ENCODE results near the gene KIAA0232. TPM values are rescaled to one million over a fixed set of nuclear protein-coding genes. Genes with fewer than 3 reads are reported as not detected.

KIAA0232 gene
- total RNA-seq, 4 donors from 2014 or later, result 39.1 to 66.4 (median 60.4) TPM

GRCh38 chr4:6857009-6857882 is 74.7 kb downstream of the KIAA0232 start:
- intact Hi-C loops (cut with DNase I; ENCODE audit: low total_unique reads), result loop anchor here (5.0 kb wide), 1 partner anchor 75 kb away; the partner anchor contains the start of gene KIAA0232
- Histone ChIP-seq H3K27ac (peak overlapping the region; percentile 87 to 93 (median 90)), H3K36me3 (peaks cover 0 to 38% of the 10 kb centered on the region in 2 donors), H3K4me1 (peaks cover 45 to 48% of the 10 kb centered on the region in 2 donors), H3K9me3 (no peaks in the 10 kb centered on the region), H3K27me3 (no peaks in the 10 kb centered on the region), H3K4me3 (peak overlapping the region; percentile 30 to 47 (median 32))
- in situ Hi-C loops (cut with MboI; ENCODE audit: low sequenced_read_pairs in 4 of 4), result loop anchor here in 1 of 4 donors (10.0 kb wide), 1 partner anchor 72 kb away; the partner anchor contains the start of gene KIAA0232
- ATAC-seq (peak; percentile 32 to 37), DNase-seq (no peak)
- TF ChIP-seq POLR2A (IDR thresholded peaks at IDR 0.05), result peak; percentile 20 to 46
- TF ChIP-seq, protein P1, sequence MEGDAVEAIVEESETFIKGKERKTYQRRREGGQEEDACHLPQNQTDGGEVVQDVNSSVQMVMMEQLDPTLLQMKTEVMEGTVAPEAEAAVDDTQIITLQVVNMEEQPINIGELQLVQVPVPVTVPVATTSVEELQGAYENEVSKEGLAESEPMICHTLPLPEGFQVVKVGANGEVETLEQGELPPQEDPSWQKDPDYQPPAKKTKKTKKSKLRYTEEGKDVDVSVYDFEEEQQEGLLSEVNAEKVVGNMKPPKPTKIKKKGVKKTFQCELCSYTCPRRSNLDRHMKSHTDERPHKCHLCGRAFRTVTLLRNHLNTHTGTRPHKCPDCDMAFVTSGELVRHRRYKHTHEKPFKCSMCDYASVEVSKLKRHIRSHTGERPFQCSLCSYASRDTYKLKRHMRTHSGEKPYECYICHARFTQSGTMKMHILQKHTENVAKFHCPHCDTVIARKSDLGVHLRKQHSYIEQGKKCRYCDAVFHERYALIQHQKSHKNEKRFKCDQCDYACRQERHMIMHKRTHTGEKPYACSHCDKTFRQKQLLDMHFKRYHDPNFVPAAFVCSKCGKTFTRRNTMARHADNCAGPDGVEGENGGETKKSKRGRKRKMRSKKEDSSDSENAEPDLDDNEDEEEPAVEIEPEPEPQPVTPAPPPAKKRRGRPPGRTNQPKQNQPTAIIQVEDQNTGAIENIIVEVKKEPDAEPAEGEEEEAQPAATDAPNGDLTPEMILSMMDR (IDR thresholded peaks at IDR 0.05 in 4 of 5, conservative IDR thresholded peaks at IDR 0.05 in 1 of 5), result no peak

GRCh38 chr4:6858997-6859396 is 76.5 kb downstream of the KIAA0232 start:
- intact Hi-C loops (cut with DNase I; ENCODE audit: low total_unique reads) (loop anchor here (5.0 kb wide), 1 partner anchor 77 kb away; the partner anchor contains the start of gene KIAA0232), in situ Hi-C loops (cut with MboI; ENCODE audit: low sequenced_read_pairs in 4 of 4) (loop anchor here in 1 of 4 donors (10.0 kb wide), 1 partner anchor 74 kb away; the partner anchor contains the start of gene KIAA0232)
- H3K36me3 ChIP-seq, result peaks cover 0 to 44% of the 10 kb centered on the region in 2 donors

DNA sequence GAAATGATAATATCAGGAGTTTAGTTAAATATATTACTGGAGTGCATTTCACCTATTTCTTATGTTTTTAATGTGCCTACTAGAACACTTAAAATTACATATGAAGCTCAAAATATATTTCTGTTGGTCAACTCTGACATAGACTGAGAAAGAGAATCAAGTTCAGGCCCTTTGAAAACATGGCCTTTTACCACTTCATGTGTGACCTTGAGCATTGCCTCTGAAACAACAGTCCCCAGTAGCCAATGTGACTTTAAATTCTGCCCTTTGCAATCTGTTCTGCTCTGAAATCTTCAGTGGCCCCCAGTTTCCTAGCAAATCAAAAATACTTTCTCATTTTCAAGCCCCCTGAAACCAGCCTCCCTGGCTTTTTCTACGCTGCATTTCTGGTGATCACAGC is 77.0 kb downstream of the KIAA0232 start:
- peaks cover 50 to 52% of the 10 kb centered on the region in 2 donors for H3K4me1 ChIP-seq
- peaks cover 0 to 50% of the 10 kb centered on the region in 2 donors for H3K36me3 ChIP-seq
- H3K27me3 ChIP-seq, result no peaks in the 10 kb centered on the region
- H3K27ac ChIP-seq, result peak overlapping the region; percentile 87 to 93 (median 90)
- in situ Hi-C loops (cut with MboI; ENCODE audit: low sequenced_read_pairs in 4 of 4) (loop anchor here in 1 of 4 donors (10.0 kb wide), 1 partner anchor 75 kb away; the partner anchor contains the start of gene KIAA0232), intact Hi-C loops (cut with DNase I; ENCODE audit: low total_unique reads) (loop anchor here (5.0 kb wide), 1 partner anchor 77 kb away; the partner anchor contains the start of gene KIAA0232)
- no peaks in the 10 kb centered on the region for H3K9me3 ChIP-seq
- DNase-seq (no peak), ATAC-seq (no peak)
- no peak overlapping the region for H3K4me3 ChIP-seq
- TF ChIP-seq, protein P1 (IDR thresholded peaks at IDR 0.05 in 4 of 5, conservative IDR thresholded peaks at IDR 0.05 in 1 of 5), result no peak
- TF ChIP-seq POLR2A (IDR thresholded peaks at IDR 0.05), result no peak

More at GRCh38 chr4:6858997-6859396, 76.5 kb downstream of the KIAA0232 start:
- peaks cover 46 to 51% of the 10 kb centered on the region in 2 donors for H3K4me1 ChIP-seq
- DNase-seq (no peak), ATAC-seq (peak in 1 of 2 donors; percentile 16)
- no peaks in the 10 kb centered on the region for H3K9me3 ChIP-seq
- no peak overlapping the region for H3K4me3 ChIP-seq
- H3K27ac ChIP-seq, result peak overlapping the region; percentile 87 to 93 (median 90)
- TF ChIP-seq, protein P1 (IDR thresholded peaks at IDR 0.05 in 4 of 5, conservative IDR thresholded peaks at IDR 0.05 in 1 of 5), result no peak
- TF ChIP-seq POLR2A (IDR thresholded peaks at IDR 0.05), result no peak
- no peaks in the 10 kb centered on the region for H3K27me3 ChIP-seq

DNA sequence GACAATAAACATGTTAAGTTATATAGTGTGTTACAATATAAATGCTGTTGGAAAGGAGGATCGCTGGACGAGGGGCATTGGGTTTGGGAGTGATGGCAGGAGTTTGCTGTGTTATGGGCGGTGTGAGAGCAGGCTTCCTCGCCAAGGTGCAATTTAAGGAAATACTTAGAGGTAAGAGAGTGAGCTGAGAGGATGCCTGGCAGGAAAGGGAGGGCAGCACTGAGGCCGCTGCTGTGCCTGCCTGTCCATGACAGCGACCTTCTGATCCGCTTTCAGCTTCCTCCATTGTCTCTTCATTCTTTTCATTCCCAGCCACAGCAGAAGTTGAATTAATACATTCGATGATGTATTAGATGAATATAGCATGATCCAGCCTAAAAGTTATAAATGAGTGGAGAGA is 85.9 kb downstream of the KIAA0232 start:
- Histone ChIP-seq H3K4me1 (peaks cover 42% of the 10 kb centered on the region in 2 donors), H3K4me3 (no peak overlapping the region), H3K27ac (peak overlapping the region in 3 of 4 donors; percentile 23 to 50 (median 34)), H3K36me3 (peaks cover 0 to 69% of the 10 kb centered on the region in 2 donors), H3K27me3 (no peaks in the 10 kb centered on the region), H3K9me3 (no peaks in the 10 kb centered on the region)
- in situ Hi-C loops (cut with MboI; ENCODE audit: low sequenced_read_pairs in 4 of 4) (loop anchor here in 2 of 4 donors (10.0 kb wide), 2 partner anchors 144 to 154 kb away; partner anchors contain the start of gene BLOC1S4 (in 1 of the 2)), intact Hi-C loops (cut with DNase I; ENCODE audit: low total_unique reads) (no loop called here)
- TF ChIP-seq, protein P1 (IDR thresholded peaks at IDR 0.05 in 4 of 5, conservative IDR thresholded peaks at IDR 0.05 in 1 of 5), result no peak
- no peak for TF ChIP-seq POLR2A (IDR thresholded peaks at IDR 0.05)
- ATAC-seq (no peak), DNase-seq (no peak)
